ENCODE measurements around the gene MYRIP.
"Not testable (repeated sequence)": the region's sequence is repeated elsewhere in the genome, so short reads cannot be mapped to it uniquely, and the experiment has no call there.

The MYRIP gene

GRCh38 chr3:39808467-39809180 lies 785 bp upstream of the MYRIP start:
- DNase-seq: peak; percentile 40

DNA sequence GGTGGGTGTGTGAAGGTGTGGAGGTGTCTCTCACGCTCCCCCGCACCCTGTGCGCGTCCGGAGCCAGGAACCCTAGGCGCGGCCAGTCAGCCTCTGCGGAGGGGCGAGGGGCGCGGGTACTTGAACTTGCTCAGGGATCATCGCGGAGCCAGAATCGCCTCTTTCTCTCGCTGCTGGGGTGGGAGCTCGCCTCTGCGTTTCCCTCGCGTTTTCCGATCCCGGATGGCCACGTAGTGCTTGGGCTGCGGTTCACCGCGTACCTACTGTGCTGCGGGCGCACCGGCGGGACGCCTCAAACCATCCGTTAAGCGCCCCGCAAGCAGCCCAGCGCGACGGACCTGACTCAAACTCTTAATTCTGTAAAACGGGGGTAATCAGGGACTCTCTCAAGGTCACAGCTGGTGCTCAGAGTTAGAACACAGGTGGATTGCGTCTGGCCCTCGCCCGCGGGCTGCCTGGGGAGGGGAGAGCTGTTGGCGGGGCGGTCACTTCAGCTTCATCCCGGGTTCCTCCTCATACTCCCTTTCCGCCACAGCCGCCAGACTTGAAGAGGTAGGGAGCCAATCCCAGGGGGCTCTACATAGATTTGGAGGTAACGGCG lies 686 bp downstream of the MYRIP start:
- DNase-seq: no peak

DNA sequence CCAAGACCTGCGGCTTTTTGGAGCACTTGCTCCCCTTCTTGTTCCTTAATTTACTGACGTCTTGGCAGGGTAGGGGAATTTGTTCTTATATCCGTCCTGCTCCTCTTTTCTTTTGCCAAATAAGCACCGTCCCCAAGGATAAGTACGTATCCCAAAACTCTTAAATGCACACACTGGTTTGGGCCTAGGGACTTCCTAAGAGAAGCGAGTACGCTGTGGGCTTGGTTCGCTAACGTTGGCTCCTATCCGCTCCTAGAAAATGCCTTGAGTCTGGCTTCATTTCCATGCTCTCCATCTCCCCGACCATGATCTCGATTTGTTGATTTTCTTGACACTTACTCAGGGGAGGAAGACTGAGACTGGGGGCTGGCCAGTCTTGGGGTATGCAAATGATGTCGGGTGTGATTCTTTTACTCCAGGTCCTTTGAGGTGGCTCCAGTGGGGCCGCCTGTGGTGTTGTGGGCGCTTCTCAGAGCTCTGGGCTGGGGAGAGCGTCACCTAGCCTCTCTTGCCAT lies 1.3 kb downstream of the MYRIP start:
- no peak for DNase-seq

GRCh38 chr3:39811561-39811960 lies 2.2 kb downstream of the MYRIP start:
- DNase-seq: no peak

- DNase-seq: no peak
These were observed 3.1 kb downstream of the MYRIP start for GRCh38 chr3:39812537-39812936.

- no peak for DNase-seq
These were observed 4.6 kb downstream of the MYRIP start for GRCh38 chr3:39814007-39814406.

DNA sequence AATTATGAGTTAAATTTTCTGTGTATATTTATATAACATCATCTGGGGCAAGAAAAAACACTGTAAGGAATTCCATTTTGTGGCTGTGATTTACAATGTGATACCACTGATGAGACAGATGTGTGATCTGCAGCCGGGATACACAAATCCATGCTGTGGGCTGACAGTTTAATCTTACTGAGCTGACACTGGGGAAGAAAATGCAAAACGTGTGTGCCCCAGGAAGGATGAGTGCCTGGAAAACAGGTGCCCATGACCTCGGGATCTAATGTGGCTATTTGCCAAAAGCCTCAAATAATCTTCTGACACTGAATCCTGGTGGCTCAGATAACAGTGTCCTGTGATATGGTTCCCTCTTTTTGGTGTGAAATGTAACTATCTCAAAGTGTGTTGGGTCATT lies 10.5 kb downstream of the MYRIP start:
- no peak for DNase-seq

DNA sequence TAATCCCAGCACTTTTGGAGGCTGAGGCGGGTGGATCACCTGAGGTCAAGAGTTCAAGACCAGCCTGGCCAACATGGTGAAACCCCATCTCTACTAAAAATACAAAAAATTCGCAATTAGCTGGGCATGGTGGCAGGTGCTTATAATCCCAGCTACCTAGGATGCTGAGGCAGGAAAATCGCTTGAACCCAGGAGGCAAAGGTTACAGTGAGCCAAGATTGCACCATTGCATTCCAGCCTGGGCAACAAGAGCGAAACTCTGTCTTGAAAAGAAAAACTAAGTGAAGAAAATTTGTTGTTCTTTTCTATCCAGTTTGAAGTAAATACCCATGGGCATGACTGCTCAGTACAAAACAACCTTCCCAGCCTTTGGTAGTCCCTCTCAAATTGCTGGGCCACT lies 24.4 kb downstream of the MYRIP start:
- DNase-seq: not testable (repeated sequence)

DNA sequence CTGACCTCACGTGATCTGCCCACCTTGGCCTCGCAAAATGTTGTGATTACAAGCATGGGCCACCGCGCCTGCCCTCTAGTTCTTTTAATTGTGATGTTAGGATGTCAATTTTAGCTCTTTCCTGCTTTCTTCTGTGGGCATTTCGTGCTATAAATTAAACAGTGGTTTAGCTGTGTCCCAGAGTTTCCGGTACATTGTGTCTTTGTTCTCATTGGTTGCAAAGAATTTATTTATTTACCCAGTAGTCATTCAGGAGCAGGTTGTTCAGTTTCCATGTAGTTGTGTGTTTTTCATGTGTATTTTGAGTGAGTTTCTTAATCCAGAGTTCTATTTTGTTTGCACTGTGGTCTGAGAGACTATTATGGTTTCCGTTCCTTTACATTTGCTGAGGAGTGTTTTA lies 30.1 kb downstream of the MYRIP start:
- no peak for DNase-seq

DNA sequence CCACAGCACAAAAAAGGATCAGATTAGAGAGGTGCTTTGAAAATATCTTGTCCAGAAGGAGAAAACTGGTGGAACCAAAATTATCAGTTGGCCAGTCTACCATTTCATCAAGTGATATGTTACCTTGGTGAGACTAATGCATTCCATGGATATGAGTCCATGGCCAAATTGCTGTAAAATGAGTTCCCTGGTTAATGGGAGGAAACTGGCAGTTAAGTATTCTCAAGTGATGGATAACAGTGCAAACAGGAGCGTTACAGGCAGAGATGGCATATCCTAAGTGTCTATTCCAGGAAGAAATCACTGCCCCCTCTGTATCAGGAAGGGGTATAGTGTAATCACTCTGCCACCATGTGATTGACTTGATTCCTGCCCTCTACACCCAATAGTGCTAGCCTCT lies 34.0 kb downstream of the MYRIP start:
- no peak for DNase-seq

DNA sequence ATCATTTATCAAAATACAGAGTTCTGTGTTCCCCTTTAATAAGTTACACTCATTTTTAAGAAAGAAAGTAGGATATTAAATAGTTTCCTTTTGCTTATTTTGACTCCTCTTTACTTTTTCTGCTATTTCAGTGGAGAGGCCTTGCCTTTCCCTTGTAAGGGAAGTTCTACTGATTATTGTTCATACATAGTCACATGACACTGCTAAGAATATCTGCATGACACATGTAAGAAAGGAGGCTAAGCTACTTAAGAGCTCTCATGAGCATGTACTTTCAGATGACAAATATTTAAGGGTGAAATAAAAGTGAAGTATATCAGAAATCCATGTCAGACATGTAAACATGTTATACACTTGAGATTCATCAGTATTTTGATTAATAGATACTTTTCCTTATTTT lies 39.0 kb downstream of the MYRIP start:
- DNase-seq: no peak

- DNase-seq: no peak
These were observed 40.7 kb downstream of the MYRIP start for GRCh38 chr3:39849992-39850715.

DNA sequence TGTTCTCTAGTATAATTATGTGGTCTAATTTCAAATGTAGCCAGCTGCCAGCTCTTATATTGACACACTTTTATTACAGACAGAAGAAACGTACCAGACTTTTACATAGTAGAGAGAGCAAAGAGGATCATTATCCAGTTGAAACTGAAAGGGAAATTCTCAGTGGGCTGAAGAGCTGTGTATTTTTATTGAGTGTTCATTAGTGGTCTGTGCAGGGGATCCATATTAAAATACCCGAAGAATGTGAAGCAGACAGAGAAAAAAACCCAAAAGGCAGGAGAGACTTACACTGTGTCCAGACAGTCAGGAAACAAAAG lies 41.3 kb downstream of the MYRIP start:
- no peak for DNase-seq

GRCh38 chr3:39855517-39855916 lies 46.1 kb downstream of the MYRIP start:
- DNase-seq: no peak

- no peak for DNase-seq
These were observed 60.5 kb downstream of the MYRIP start for GRCh38 chr3:39869890-39870289.

GRCh38 chr3:39870706-39871105 lies 61.3 kb downstream of the MYRIP start:
- DNase-seq: no peak

GRCh38 chr3:39879581-39879980 lies 70.2 kb downstream of the MYRIP start:
- no peak for DNase-seq

- DNase-seq: no peak
These were observed 72.7 kb downstream of the MYRIP start for GRCh38 chr3:39882111-39882510.

- DNase-seq: no peak
These were observed 82.7 kb downstream of the MYRIP start for GRCh38 chr3:39892068-39892467.

DNA sequence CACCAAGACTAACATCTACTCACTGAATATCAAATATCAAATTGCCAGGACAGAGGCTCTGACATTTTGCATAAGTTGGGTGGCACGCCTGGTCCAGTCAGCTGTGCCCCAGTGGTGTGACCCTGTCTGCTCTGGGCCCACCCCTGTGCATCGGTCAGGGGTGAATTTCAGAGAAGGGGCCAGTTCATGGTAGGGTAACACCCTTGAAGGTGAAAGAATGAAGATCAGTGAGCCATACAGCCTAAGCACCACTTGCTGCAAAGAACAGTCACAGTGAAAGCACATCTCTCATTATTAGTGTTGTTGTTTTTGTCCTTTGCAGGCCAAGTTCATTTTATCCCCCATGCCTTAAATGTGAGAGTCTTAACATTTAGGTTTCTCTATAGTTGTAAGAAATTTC lies 86.8 kb downstream of the MYRIP start:
- no peak for DNase-seq

DNA sequence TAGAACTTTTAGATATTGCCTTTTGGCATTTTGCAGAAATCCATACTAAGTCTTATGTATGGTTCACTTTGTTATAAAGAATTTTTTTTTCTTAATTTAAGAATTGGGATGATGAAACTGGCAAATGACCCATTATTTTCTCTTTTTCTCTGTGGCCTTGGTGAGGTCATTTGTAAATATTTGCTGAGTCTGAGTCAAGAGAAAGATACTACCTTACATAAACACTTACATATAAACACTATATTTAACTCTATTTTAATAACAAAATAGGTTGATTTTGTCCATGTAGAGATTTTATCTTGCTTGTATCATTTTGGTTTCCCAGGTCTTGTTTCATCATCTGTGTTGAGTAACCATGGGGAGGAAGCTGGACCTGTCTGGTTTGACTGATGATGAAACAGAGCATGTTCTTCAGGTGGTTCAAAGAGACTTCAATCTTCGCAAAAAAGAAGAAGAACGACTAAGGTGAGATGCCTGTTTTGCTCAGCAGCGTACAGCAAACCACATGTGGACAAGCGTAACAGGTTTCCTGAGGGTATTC lies 91.1 kb downstream of the MYRIP start:
- DNase-seq: no peak

DNA sequence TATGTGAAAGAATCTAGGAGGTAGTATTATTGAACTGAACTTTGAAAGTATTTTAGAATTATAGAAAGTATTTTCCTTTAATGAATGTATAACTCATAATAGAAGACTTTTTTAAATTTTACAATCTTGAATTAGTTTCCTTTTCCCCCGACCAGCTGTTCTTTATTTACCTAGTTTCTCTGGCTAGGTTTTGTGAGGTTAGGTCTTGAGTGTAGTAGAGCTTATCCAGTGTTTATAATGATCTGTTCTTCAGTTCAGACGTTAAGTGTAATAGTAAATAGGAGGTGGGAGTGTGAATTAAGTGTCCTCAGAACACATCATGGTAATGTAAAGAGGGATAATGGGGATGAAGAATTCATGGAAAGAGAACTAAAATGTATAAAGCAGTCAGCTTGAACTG lies 93.8 kb downstream of the MYRIP start:
- DNase-seq: no peak

- no peak for DNase-seq
These were observed 96.4 kb downstream of the MYRIP start for GRCh38 chr3:39905788-39906187.

DNA sequence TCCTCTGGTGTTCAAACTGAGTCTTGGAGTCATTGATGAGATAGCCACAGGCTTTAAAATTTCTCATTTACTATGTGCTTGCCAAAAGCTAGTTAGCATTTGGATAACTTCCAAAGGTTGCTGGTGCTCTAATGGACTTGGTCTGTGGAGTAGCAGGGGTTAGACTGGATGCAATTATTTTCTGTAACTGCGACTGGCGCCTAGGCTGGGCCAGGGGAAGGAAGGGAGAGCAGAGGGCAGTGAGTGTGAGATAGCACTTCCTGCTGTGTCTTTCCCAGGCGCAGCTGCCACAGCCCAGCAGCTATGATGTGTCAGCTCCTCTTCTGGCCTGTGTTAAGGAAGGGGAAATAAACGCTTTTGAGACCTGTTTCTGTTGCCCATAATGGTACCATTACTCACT lies 98.6 kb downstream of the MYRIP start:
- peak; percentile 28 for DNase-seq

All from left hindlimb (tissue), 1 donor.